GM03348 (cell line): ENCODE results near the gene ATRAID.
"Not testable (repeated sequence)": the region's sequence is repeated elsewhere in the genome, so short reads cannot be mapped to it uniquely, and the experiment has no call there.

Experiments
- DNase-seq: peaks from one replicate; pipeline ENCODE4 v3.0.0; 2012; ENCODE audit warnings: low spot score

Gene ATRAID

GRCh38 chr2:27194538-27195354 lies 17.1 kb upstream of the ATRAID start:
- DNase-seq: no peak

DNA sequence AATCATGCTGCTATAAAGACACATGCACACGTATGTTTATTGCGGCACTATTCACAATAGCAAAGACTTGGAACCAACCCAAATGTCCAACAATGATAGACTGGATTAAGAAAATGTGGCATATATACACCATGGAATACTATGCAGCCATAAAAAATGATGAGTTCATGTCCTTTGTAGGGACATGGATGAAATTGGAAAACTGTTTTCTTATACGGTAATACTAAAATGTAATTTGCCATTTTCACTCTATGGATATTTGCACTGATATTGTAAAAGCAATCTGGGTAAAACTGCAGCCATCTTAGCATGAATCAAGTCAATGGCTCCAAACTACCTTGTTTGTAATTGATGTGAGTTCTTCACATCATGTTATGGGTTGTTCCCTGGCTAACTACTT lies 16.0 kb upstream of the ATRAID start:
- not testable (repeated sequence) for DNase-seq

DNA sequence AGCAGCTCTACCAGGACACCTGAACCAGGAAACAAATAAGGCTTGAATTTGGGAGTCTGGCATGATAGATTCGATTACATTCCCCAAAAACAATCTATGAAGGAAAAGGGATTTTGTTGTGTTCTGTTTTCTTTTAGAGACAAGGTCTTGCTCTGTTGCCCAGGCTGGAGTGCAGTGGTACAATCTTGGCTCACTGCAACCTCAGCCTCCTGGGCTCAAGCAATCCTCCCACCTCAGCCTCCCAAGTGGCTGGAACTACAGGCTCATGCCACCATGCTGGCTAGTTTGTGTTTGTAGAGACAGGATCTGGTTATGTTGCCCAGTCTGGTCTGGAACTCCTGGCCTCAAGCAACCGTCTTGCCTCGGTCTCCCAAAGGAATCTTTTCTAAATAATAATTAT lies 13.8 kb upstream of the ATRAID start:
- not testable (repeated sequence) for DNase-seq

- DNase-seq: no peak
Observed at GRCh38 chr2:27198627-27199026, 13.2 kb upstream of the ATRAID start.

GRCh38 chr2:27199241-27199640 lies 12.6 kb upstream of the ATRAID start:
- DNase-seq: no peak

DNA sequence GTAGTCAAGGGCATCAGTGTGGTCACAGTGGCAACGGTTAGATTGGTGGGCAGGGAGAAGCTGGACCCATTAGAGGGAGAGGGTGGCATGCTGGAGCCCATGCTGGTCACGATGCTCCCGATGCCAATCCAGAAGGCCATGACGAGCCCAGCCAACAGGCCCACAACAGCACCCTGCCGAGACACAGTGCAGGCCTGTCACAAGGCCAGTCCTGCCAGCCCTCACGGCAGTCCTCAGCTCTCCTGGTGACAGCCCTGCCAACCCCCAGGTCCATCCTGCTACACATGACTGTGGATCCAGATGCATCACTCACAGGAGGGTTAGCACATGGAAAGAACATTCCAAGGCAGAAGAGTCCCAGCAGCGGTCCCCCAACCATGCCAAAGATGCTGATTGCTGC lies 10.2 kb upstream of the ATRAID start:
- no peak for DNase-seq

DNA sequence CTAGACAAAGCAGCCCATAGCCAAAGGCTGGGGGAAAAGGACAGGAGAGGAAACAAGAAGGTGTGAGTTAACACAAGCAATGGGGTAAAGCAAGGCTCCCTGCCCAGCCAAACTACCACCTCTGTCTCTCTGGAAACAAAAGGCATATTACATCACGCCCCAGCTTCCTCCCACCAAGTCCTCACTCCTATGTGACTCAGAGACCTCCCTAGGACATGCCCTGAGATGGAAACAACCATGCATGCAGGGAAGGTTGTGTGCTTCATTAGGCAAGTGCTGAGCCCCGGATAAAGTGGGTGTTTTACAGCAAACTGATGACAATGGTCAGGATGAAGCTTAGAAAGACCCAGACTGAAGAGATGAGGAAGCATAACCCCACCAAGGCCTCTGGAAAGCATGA lies 9.0 kb upstream of the ATRAID start:
- no peak for DNase-seq

- no peak for DNase-seq
Observed at GRCh38 chr2:27203741-27204140, 8.1 kb upstream of the ATRAID start.

DNA sequence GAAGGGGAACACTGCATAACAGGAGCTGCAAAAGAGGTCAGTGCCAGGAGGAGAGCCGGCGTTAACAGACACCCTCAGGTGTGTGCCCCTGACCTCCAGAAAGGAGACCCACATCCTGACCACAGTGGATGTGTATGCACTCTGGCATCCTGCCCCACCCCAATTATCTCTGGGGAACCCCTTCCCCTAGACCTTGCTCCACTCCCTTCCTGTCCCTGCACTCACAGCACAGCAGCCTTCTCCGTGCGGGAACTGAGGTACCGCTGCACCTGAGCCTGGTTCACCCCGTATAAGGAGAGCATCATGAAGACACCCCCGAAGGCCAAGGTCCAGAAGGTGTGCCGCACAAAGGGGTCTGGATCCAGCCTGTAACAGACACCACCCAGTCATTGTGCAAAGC lies 7.3 kb upstream of the ATRAID start:
- DNase-seq: no peak

GRCh38 chr2:27205206-27205605 lies 6.6 kb upstream of the ATRAID start:
- no peak for DNase-seq

DNA sequence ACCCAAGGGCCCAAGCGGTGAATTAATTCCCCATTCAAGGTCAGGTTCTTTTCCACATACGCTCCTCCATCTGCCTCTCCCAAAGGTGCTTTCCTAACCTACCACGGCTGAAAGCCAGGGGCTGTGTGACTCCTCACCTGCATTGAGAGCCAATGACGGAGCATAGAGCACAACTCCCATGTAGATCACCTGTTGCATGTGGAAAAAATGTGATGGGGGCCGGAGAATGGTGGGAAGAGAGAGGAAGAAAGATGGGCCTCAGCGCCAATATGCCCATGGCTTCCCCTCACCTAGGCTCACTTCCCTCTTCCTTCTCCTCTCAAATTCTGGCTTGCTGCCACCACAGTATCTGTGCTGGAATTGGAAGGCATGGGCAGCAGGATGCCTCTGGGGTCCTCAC lies 5.5 kb upstream of the ATRAID start:
- DNase-seq: no peak

GRCh38 chr2:27208486-27209050 lies 3.3 kb upstream of the ATRAID start:
- no peak for DNase-seq

GRCh38 chr2:27209621-27210401 lies 2.0 kb upstream of the ATRAID start:
- DNase-seq: no peak

DNA sequence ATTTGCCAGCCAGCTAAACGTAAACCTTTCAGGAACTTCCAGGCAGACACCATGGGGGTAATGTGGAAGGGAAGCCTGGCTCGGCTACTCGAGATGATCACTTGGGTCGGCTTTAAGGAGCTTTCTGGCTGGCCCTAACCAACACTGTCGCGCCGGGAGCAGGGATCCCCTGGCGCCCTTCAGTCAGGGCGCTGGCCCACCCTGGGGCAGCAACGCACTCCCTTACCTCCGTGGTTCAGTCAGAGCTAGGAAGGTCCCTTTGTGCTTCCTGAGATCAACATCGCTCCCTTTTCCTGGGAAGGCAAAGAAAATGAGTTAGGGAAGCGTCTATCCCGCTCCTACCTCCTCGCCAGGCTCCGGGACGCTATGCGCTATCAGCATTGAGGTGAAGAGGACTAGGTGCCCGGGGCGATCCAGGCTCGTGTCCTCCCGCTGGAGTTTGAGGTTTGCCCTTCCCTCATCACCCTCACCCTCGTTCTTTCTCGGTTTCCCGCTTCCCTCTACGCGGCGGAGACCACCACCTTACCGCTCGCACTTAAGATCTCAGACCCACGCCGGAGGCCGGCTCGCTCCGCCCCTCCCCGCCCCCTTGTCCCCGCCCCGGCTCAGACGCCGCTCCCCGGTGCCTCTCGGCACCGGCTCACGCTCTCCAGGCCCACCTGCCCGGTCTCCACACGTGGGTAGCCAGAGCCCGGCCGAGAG lies 449 bp upstream of the ATRAID start:
- no peak for DNase-seq

DNA sequence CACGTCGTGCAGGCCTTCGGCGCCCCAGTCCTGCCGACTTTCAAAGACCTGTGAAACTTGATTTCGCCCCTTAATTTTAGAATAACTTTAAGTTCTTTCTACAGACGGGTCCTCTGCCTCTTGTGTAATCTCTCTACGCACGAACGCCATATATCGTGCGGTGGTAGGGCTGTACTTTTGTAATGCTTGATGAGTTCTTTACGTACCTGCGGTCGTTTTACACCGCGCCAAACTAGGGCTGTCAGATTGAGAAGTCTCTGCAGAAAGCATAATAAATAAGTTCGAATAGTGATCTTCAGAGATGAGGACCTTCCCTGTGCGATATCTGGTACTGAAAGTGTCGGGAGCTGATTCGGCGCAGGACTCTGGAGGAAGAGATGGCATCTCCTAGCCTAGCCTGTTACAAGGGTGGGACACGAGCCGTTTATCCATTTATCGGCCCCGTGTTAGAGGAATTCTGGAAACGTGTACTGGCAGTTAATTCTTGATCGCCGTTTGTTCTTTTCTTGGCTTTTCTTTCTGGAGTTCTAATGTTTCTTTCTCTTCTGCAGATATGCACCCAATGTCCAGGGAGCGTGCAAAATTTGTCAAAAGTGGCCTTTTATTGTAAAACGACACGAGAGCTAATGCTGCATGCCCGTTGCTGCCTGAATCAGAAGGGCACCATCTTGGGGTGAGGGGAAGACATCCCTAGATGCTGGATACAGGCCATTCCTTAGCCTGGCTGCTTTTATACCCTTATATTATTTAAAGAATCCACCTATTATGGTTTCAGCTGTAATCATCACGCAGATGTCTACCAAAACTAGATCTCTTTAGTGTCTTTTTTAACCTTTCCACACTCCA lies 1.0 kb downstream of the ATRAID start:
- peak; percentile 27 for DNase-seq

DNA sequence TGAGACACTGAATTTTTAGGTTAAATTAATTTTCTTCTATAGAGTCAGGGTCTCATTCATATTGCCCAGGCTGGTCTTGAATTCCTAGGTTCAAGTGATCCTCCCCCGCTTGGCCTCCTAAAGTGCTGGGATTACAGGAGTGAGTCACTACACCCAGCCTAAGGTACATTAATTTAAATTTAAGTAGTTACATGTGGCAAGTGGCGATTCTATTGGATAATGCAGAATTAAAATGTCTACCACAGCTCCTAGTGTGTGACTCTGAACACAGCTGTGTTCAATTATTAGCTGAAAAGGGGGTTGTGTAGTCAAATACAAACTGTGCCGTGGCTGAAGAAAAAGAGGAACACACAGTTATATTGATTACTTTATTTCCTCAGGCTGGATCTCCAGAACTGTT lies 3.1 kb downstream of the ATRAID start:
- DNase-seq: no peak

- no peak for DNase-seq
Observed at GRCh38 chr2:27216416-27217137, 4.7 kb downstream of the ATRAID start.

- DNase-seq: peak; percentile 97
Observed at GRCh38 chr2:27217173-27218121, 5.6 kb downstream of the ATRAID start, which contains the start of gene CAD. TSS of gene CAD (plus strand) at chr2:27217369. CDS start at chr2:27217552, 183 bp downstream.

GRCh38 chr2:27218614-27219013 lies 6.8 kb downstream of the ATRAID start:
- DNase-seq: no peak

DNA sequence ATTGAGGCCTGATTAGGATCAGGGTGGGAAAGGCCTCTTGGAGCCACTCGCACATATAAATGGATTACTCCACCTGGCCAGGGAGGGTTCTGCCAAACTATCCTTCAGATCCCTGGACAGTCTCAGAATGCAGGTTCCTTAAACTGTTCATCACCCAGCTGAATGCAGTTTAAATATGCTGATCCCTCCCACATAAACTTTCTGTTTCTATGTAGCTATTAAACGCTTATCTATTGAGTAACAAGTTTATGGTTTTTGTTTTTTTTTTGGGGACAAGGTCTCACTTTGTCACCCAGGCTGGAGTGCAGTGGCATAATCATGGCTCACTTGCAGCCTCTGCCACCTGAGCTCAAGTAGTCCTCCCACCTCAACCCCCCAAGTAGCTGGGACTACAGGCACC lies 7.2 kb downstream of the ATRAID start:
- DNase-seq: no peak
